Stimulated activated naive CD8-positive, alpha-beta T cell treated with anti-CD3 and anti-CD28 coated beads, Interleukin-15, Interleukin-2, amounts not matched to agents 100 U/mL and 50 U/mL, for 24 hours (primary cell): ENCODE results near the gene CTNNBL1.
"Not testable (repeated sequence)": the region's sequence is repeated elsewhere in the genome, so short reads cannot be mapped to it uniquely, and the experiment has no call there.

ENCODE experiments used
- ATAC-seq: fragments of 150-1000 bp; cut with Tn5 transposase; one replicate; pipeline ENCODE4 v1.10.0; 2021
- DNase-seq: peaks from one replicate; pipeline ENCODE4 v3.0.0; 2021

CTNNBL1 gene

DNA sequence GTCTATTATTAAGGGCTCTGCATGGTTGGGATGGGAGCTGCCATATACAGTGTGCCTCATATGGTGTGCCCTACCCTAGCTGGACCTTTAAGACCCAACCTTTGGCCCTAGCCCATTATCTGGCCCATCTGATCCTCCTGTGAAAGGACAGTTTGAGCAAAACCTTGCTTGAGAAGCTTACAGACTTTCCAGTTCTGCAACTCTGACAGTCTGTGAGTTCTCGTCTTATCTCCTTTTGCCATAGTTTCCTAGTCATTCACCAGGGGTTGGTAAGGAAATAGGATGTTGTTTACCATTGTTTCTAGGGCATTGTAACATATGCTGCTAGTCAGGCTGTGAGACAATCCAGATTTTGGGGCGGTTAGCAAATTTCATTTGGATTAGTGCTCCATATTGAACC lies 17.2 kb downstream of the CTNNBL1 start:
- DNase-seq (no peak), ATAC-seq (no peak)

DNA sequence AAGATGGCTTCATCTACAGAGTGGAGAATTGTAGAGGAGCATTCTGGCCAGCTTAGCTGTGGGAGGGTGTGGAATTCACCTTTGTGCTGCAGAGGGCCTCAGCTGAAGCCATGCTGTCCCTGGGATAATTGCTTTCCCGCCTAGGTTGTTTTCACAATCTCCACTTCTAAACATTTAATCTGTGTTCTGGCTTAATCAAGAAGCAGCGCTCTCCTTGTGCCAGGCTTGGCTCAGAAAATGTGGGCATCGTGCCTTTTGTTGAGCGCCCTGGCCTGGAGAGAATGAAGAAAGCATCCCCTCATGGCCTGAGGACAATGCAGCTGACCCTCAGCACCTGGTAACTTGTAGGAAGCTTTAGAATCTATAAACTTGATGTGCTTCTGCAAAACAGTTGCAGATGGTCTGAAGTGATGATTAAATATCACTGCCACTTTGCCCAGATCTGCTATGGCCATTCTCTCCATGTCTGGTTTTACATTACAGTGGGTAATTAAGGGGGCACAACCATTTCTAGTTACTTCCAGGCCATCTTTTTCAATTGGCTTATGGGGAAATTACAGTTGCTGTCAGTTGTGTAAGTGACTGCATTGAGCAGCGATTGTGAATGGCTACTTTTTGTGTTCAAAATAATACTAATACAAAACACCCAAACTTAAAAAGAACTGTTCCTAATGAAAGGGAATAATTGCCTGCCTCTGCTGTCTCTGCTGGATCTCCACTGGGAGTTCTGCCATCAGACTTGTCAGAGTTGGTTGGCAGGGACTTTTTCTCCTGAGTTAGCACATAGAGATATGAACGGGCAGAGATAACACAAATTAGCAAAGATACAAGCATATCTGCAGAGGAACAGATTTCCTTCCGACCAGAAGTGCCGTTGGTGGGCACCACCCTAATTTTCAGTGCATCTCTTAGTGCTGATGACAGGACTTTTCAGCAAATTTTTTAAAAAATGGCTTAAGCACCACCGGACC lies 18.4 kb downstream of the CTNNBL1 start:
- DNase-seq (no peak), ATAC-seq (no peak)

DNA sequence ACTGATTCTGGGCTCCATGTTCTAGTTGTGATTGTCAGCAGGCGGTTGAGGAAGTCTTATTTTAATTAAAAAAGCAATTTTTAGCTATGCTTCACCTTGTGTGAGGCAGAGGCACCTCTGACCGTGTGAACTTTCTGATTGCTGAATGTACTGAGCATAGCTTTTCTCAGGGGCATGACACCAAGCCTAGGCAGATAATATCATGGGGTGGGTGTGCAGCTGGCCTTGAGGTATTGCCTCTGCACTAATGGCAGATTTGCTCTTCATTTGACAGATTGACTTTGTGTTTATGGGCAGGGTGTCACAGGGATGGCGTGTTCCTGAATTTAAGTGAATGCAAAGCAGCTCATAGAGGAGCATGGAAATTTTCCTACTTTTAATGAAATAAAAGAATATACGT lies 19.6 kb downstream of the CTNNBL1 start:
- ATAC-seq = no peak
- no peak for DNase-seq

DNA sequence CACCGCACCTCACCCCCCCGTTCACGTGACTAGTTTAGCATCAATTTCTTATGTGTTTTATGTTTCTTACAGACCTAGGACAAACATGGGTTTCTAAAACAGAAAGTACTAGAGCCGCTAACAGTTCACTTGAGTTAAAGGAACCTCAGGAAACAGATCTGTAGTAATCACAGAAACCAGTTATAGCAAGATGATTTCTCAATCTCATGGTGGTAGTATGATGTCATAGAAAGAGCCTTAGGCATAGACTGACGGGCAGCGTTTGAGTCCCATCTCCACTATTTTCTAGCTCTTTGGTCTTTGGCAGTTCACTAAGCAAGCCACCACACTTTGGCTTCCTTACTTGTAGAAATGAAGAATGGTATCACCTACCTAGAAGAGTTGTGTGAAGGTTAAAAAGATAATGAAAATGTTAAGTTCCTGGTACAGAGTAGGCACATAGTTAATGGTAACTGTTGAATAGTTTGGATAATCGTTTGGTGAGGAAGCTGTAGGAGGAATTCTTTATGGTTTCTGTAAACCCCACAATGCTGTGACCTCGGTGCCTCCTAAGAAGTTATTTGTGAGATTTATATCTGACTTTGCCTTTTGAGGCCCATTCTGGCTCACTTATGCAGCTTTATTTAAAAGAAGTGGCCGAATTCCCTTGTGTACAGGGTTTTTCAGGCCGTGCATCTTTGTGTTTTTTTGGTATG lies 21.3 kb downstream of the CTNNBL1 start:
- DNase-seq (no peak), ATAC-seq (no peak)

GRCh38 chr20:37721751-37722150 lies 27.9 kb downstream of the CTNNBL1 start:
- DNase-seq = no peak
- no peak for ATAC-seq

- ATAC-seq, DNase-seq: not testable (repeated sequence)
Observed at GRCh38 chr20:37722312-37722711, 28.5 kb downstream of the CTNNBL1 start.

DNA sequence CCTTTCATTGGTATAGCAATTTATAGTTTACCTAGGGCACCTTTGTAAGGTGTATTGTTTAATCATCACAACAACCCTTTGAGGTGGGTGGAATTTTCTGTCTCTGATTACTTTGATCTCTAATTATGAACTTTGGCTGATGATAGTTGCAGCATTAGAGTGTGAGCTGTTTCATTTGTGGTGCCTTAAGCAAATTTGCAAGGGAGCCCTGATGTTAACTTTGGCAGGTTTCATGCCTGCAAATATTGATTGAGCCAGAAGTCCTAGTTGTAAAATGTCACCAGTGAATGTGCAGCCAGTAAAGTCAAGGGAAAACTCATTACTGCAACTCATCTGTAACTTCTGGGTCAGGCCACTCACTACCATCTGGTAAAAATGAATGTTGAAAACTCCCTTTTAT lies 29.8 kb downstream of the CTNNBL1 start:
- no peak for ATAC-seq
- no peak for DNase-seq

GRCh38 chr20:37725165-37725564 lies 31.3 kb downstream of the CTNNBL1 start:
- DNase-seq = no peak

GRCh38 chr20:37725855-37726254 lies 32.0 kb downstream of the CTNNBL1 start:
- no peak for DNase-seq
- no peak for ATAC-seq

More at GRCh38 chr20:37725165-37725564, 31.3 kb downstream of the CTNNBL1 start:
- ATAC-seq = no peak

DNA sequence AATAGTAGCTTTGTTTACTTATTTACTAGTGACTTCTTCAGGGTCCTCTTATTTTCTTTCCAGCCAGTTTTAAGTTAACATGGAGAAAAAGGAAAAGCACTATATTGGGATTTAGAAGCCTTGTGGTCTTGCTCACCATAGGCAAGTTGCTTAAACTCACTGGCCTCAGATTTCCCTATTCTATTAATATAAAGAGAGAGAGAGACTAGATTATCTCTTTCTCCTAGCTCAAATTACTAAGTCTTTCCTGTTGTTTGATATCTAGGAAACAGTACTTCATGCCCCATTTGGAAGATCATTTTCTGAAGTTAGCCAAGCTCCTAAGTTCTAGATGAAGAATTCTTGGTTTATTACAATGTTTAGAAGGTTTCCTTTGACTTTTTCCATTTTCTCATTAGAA lies 32.5 kb downstream of the CTNNBL1 start:
- ATAC-seq = no peak
- no peak for DNase-seq

GRCh38 chr20:37726971-37727956 lies 33.4 kb downstream of the CTNNBL1 start:
- no peak for ATAC-seq
- DNase-seq = no peak

GRCh38 chr20:37727957-37728634 lies 34.3 kb downstream of the CTNNBL1 start:
- no peak for ATAC-seq
- DNase-seq = no peak

- no peak for DNase-seq
- no peak for ATAC-seq
Observed at GRCh38 chr20:37728635-37728983, 34.8 kb downstream of the CTNNBL1 start.

GRCh38 chr20:37729452-37729851 lies 35.6 kb downstream of the CTNNBL1 start:
- no peak for ATAC-seq

DNA sequence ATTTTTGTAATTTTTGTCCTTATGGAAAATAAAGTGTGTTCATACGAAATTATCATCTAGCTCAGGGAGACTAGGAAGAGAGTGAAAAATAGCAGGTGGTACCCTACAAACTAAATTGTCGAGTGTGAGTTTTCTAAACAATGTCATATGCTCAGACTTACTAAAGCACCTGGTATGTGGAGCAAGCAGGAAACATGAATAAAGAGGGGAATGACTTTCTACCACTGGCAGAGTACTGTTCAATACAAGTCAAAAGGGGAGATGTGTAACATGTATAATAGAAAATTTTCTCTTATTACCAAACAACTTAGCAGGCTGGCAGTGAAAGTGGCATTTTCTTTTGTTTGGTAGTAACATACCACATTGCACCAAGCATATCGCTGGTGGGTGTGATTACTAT lies 36.1 kb downstream of the CTNNBL1 start:
- no peak for ATAC-seq
- no peak for DNase-seq

More at GRCh38 chr20:37729452-37729851, 35.6 kb downstream of the CTNNBL1 start:
- no peak for DNase-seq

DNA sequence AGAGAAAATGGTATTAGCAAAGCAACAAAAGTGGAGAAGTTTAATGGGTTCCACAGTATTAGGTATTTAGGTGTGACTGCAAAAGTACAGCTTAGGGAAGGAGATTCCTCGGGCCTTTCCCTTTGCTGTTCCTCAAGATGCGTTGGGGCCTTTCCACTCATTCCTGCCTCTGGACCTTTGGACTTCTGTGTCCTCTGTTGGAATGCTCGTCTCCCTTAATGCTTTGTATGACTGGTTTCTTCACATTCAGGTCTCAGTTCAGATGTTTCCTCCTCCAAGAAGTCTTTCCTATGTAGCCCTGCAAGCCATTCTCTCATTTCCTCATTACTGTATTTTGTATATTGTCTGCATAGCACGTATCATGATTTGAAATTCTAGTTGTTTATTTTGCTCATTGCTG lies 39.6 kb downstream of the CTNNBL1 start:
- DNase-seq (no peak), ATAC-seq (no peak)

DNA sequence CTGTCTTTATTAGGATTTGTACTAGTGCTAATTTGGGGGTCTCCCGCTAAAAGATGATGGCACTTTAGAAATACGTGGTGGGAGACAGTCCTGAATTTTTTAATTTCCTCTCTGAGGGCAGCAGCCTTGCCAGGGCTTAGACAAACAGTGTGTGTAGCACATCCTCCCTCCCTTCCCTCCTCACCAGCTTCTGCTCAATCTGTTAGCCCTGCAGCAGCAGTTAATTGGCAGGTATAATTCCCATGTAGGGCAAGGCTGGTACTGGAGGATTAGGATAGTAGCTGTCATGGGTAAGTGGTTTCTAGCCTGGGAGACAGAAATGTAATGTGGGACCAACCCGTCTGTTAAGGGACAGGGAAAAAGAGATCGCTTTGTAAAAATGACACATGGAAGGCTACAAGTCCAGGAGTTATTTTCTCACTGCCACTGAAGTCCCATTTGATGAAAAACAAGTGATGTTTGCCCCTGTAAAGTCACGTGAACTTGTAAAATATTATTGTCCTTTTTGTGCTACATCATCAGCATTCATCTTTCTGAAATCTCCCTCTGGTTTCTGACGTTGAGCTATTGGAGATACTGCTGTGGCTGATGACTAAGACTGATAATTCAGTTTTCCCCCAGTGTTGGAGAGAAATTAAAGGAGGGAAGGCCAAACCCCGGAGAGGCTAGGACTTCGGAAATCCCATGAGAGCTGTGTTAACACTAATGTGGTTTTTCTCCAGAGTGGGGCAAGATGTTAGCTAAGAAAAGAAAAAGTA lies 40.6 kb downstream of the CTNNBL1 start:
- peak; percentile 65 for ATAC-seq
- DNase-seq = no peak

- ATAC-seq (no peak), DNase-seq (no peak)
Observed at GRCh38 chr20:37735541-37735940, 41.7 kb downstream of the CTNNBL1 start.

DNA sequence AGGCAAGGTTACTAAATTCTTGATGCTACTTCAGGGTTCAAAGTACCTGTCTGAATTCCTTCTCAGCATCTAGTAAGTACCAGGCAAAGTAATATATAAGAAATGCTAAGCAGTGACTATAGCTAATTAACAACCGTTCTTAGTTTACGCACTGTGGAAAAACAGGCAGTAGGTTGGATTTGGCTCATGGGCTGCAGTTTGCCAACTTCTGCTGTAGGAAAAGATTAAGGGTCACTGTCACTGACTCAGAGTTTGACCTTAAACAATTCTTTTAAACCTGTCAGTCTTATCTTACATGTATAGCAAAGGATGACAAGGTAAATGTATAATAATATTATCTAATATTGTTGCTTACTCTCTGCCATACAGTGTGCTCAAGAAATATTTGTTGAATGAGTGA lies 42.3 kb downstream of the CTNNBL1 start:
- DNase-seq = no peak
- ATAC-seq = no peak

DNA sequence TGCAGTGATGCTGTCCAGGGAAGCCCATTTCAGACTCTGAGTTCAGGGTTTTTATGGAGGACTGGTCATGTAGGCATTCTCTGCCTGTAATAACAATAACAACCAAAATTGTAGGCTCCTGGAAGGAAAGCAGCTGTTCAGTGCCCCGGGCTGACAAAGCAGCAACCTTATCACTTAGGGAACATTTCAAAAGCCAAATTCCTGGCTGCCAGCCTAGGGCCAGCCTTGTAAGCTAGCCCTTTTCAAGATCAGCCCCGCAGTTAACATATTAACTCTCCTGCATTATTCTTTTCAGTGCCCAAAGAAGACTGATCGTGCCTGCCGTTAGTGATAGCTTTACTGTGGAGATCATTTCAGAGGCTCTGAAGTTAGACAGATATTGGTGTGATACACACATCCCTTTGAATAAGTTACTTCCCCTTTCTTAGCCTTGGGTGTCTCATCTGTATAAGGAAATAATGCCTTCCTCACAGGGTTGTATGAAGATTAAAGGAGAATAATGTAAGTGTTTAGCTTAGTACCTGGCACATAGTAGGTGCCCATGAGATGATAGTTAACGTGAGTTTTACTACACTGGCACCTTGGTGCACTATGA lies 44.1 kb downstream of the CTNNBL1 start:
- ATAC-seq = no peak

More for the DNA sequence above, 44.1 kb downstream of the CTNNBL1 start:
- no peak for DNase-seq
